Measurements from ENCODE around the gene LRRC28.

LRRC28 gene

GRCh38 chr15:99438224-99438585 lies 186.9 kb downstream of the LRRC28 start:
- peaks cover 5% of the 10 kb centered on the region for H3K4me1 ChIP-seq
- H3K27ac ChIP-seq, result peak overlapping the region; percentile 36
- no peaks in the 10 kb centered on the region for H3K27me3 ChIP-seq (ENCODE audit: control insufficient read depth, insufficient read depth, low read length)
- no peak overlapping the region for H3K4me2 ChIP-seq (ENCODE audit: low read length)
- H2AFZ ChIP-seq, result no peak overlapping the region
- no peaks in the 10 kb centered on the region for H3K79me2 ChIP-seq
- H3K9me3 ChIP-seq (ENCODE audit: control insufficient read depth, low read length), result no peaks in the 10 kb centered on the region
- H3K36me3 ChIP-seq (ENCODE audit: control insufficient read depth, insufficient read depth, low read length), result no peaks in the 10 kb centered on the region
- no peak overlapping the region for H3K9ac ChIP-seq
- H3K4me3 ChIP-seq (ENCODE audit: low read depth, low read length), result no peak overlapping the region
- TF ChIP-seq, protein P1, sequence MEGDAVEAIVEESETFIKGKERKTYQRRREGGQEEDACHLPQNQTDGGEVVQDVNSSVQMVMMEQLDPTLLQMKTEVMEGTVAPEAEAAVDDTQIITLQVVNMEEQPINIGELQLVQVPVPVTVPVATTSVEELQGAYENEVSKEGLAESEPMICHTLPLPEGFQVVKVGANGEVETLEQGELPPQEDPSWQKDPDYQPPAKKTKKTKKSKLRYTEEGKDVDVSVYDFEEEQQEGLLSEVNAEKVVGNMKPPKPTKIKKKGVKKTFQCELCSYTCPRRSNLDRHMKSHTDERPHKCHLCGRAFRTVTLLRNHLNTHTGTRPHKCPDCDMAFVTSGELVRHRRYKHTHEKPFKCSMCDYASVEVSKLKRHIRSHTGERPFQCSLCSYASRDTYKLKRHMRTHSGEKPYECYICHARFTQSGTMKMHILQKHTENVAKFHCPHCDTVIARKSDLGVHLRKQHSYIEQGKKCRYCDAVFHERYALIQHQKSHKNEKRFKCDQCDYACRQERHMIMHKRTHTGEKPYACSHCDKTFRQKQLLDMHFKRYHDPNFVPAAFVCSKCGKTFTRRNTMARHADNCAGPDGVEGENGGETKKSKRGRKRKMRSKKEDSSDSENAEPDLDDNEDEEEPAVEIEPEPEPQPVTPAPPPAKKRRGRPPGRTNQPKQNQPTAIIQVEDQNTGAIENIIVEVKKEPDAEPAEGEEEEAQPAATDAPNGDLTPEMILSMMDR (IDR thresholded peaks at IDR 0.05), result no peak

DNA sequence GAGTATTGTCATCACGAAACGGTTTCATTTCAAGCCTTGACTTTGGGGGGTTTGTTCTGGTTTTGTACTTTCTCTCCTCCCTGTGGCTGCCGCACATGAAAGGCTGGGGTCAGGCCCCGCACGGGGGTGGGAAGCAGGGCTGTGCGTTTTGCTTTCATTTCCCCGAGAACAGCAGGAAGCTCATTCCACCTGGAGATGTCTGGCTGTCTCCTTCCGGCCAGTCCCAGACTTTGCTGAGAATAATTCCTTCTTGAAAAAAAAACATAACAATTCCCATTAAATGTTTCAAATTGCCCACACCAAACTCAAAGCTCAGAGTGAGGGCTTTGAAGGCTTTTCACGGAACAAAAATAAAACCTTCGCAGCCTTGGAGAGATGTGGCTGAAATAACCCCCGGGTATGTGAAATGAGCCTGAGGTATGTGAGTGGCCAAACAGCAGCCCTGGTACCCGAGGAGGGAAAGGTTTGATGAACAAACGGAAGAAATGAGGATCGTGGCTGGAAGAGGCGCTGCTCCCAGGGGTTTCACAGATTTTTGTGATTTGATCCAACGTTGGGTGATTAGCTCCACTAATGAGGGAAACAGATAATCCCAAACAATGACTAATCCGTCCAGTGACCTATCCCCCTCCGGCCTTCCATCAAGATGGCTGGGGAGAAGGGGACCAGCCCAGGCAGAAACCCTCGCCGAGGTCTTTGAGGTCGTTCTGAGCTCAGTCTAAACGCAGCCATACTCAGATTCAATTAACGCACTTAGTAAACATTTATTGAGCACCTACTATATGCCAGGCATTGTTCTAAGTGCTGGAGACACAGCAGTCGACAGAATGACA lies 187.6 kb downstream of the LRRC28 start:
- no peaks in the 10 kb centered on the region for H3K9me3 ChIP-seq (ENCODE audit: control insufficient read depth, low read length)
- peak overlapping the region; percentile 36 for H3K27ac ChIP-seq
- no peak overlapping the region for H3K4me3 ChIP-seq (ENCODE audit: low read depth, low read length)
- no peaks in the 10 kb centered on the region for H3K79me2 ChIP-seq
- H3K4me2 ChIP-seq (ENCODE audit: low read length), result no peak overlapping the region
- H3K36me3 ChIP-seq (ENCODE audit: control insufficient read depth, insufficient read depth, low read length), result no peaks in the 10 kb centered on the region
- no peak overlapping the region for H3K9ac ChIP-seq
- no peaks in the 10 kb centered on the region for H3K27me3 ChIP-seq (ENCODE audit: control insufficient read depth, insufficient read depth, low read length)
- H2AFZ ChIP-seq, result no peak overlapping the region
- TF ChIP-seq, protein P1 (IDR thresholded peaks at IDR 0.05), result no peak
- H3K4me1 ChIP-seq, result peaks cover 5% of the 10 kb centered on the region

DNA sequence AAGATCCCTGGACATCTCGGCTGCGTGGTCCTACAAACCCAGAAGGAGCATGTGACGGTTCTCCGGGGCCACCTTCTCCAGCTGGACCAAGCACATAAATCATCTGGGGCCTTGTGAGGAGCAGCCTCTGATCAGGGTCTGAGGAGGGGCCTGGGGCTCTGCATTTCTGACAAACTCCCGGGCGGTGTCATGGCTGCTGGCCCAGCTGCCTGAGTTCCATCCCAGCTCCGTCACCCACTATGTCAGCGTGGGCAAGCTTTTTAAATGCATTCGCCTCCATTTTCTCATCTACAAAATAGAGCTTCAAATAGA lies 188.2 kb downstream of the LRRC28 start:
- Histone ChIP-seq H3K27ac (no peak overlapping the region), H3K79me2 (no peaks in the 10 kb centered on the region), H3K4me1 (peaks cover 5% of the 10 kb centered on the region), H3K4me3 (ENCODE audit: low read depth, low read length) (no peak overlapping the region), H3K27me3 (ENCODE audit: control insufficient read depth, insufficient read depth, low read length) (no peaks in the 10 kb centered on the region), H3K4me2 (ENCODE audit: low read length) (no peak overlapping the region), H3K36me3 (ENCODE audit: control insufficient read depth, insufficient read depth, low read length) (no peaks in the 10 kb centered on the region), H3K9ac (no peak overlapping the region), H2AFZ (no peak overlapping the region), H3K9me3 (ENCODE audit: control insufficient read depth, low read length) (no peaks in the 10 kb centered on the region)
- TF ChIP-seq, protein P1 (IDR thresholded peaks at IDR 0.05), result no peak

- Histone ChIP-seq H3K4me1 (peaks cover 5% of the 10 kb centered on the region), H3K4me3 (ENCODE audit: low read depth, low read length) (no peak overlapping the region), H2AFZ (no peak overlapping the region), H3K36me3 (ENCODE audit: control insufficient read depth, insufficient read depth, low read length) (no peaks in the 10 kb centered on the region), H3K79me2 (no peaks in the 10 kb centered on the region), H3K27ac (no peak overlapping the region), H3K4me2 (ENCODE audit: low read length) (no peak overlapping the region), H3K27me3 (ENCODE audit: control insufficient read depth, insufficient read depth, low read length) (no peaks in the 10 kb centered on the region), H3K9me3 (ENCODE audit: control insufficient read depth, low read length) (no peaks in the 10 kb centered on the region), H3K9ac (no peak overlapping the region)
- TF ChIP-seq, protein P1 (IDR thresholded peaks at IDR 0.05), result no peak
Observed at GRCh38 chr15:99440029-99440428, 188.7 kb downstream of the LRRC28 start.

Measured in parathyroid adenoma (tissue), 2 donors.